GM10248 (cell line): Measurements from ENCODE around the gene C8G.

Experiments used
- CTCF ChIA-PET: fragments of 300-600 bp; sonication (Branson Sonifier 250); formaldehyde crosslinking; extraction: SDS; loops from one replicate; lab custom pipeline; 2021; ENCODE audit warnings: antibody characterized with exemption; lab: Yijun Ruan, JAX
- POLR2A ChIA-PET: fragments of 350-650 bp; sonication (Branson Sonifier 250); formaldehyde crosslinking; extraction: SDS; loops from one replicate; lab custom pipeline; 2020; ENCODE audit warnings: antibody characterized with exemption; lab: Yijun Ruan, JAX
- DNase-seq: peaks from one replicate; pipeline ENCODE4 v3.0.0; 2012; ENCODE audit errors: extremely low spot score
- CTCF ChIP-seq: IDR thresholded peaks from 2 replicates; pipeline ENCODE4 v1.5.1; 2012; ENCODE audit warnings: mild to moderate bottlenecking, low read depth; ENCODE audit errors: extremely low read depth, missing control alignments, control extremely low read depth

Gene C8G

GRCh38 chr9:136981588-136982231 lies 36.7 kb downstream of the C8G start:
- POLR2A ChIA-PET: no interaction called here
- TF ChIP-seq CTCF: no peak
- CTCF ChIA-PET: interaction anchor here (0.9 to 1.2 kb wide), 3 partner anchors 10 to 53 kb away, joined by 3 to 7 read pairs (median 3); partner anchors contain the start of gene PAXX
- DNase-seq: no peak

- ChIA-PET POLR2A (no interaction called here), CTCF (interaction anchor here (0.9 to 1.2 kb wide), 3 partner anchors 9 to 52 kb away, joined by 3 to 7 read pairs (median 3); partner anchors contain the start of gene PAXX)
- no peak for DNase-seq
- TF ChIP-seq CTCF: no peak
Measured at GRCh38 chr9:136982232-136983051, 37.4 kb downstream of the C8G start, which contains the start of gene LCNL1. TSS of gene LCNL1 (plus strand) at chr9:136982993. CDS start at chr9:136983587, 594 bp downstream.

- no peak for DNase-seq
- ChIA-PET POLR2A (no interaction called here), CTCF (no interaction called here)
- TF ChIP-seq CTCF: no peak
Measured at GRCh38 chr9:136983167-136983566, 38.1 kb downstream of the C8G start.

- DNase-seq: no peak
- TF ChIP-seq CTCF: no peak
- POLR2A ChIA-PET: no interaction called here
- CTCF ChIA-PET: no interaction called here
Measured at GRCh38 chr9:136983656-136984314, 38.7 kb downstream of the C8G start.

GRCh38 chr9:136984464-136985026 lies 39.5 kb downstream of the C8G start:
- ChIA-PET CTCF (no interaction called here), POLR2A (no interaction called here)
- TF ChIP-seq CTCF: no peak
- no peak for DNase-seq

GRCh38 chr9:136985027-136985602 lies 40.1 kb downstream of the C8G start:
- ChIA-PET POLR2A (no interaction called here), CTCF (no interaction called here)
- DNase-seq: no peak
- TF ChIP-seq CTCF: no peak
